Transverse colon (tissue), 4 donors: ENCODE results near the gene SRP68. TPM values are rescaled to one million over a fixed set of nuclear protein-coding genes. Genes with fewer than 3 reads are reported as not detected.
A peak's percentile ranks its signal among the peaks of the same experiment; 100 is the strongest.

Experiments used
- DNase-seq: peaks from one replicate; pipeline ENCODE4 v3.0.0-alpha.2; 2019
- H3K27ac ChIP-seq, 4 donors: fragments of 200-600 bp; sonication (generic); 2 replicates each; pipeline ENCODE4 v1.5.1; 2016 to 2018; ENCODE audit warnings: inconsistent platforms in 4 of 4
- H3K27me3 ChIP-seq: fragments of 200-600 bp; sonication (generic); 2 replicates; pipeline ENCODE4 v1.5.1; 2017; ENCODE audit warnings: inconsistent platforms
- H3K36me3 ChIP-seq, 4 donors: fragments of 200-600 bp; sonication (generic); 2 replicates each; pipeline ENCODE4 v1.5.1; 2017 to 2019; ENCODE audit warnings: inconsistent platforms in 4 of 4
- H3K4me1 ChIP-seq, 4 donors: fragments of 200-600 bp; sonication (generic); 2 replicates each; pipeline ENCODE4 v1.5.1; 2017 to 2020; ENCODE audit warnings: inconsistent platforms in 4 of 4
- H3K4me3 ChIP-seq, 4 donors: fragments of 200-600 bp; sonication (generic); 1 replicate in 1 of 4; 2 replicates in 3 of 4; pipeline versions ENCODE4 v1.5.1 to v1.6.1; 2017 to 2019; ENCODE audit warnings: inconsistent platforms in 4 of 4
- H3K9me3 ChIP-seq, 2 donors: fragments of 200-600 bp; sonication (generic); 2 replicates each; pipeline ENCODE4 v1.5.1; 2017 to 2019; ENCODE audit warnings: inconsistent platforms in 2 of 2
- EP300 ChIP-seq: sonication (generic); formaldehyde crosslinking; IDR thresholded peaks from one replicate; pipeline ENCODE4 v1.6.1; 2017; ENCODE audit warnings: antibody characterized with exemption, low read depth
- POLR2A ChIP-seq: fragments of 450-650 bp; IDR thresholded peaks from one replicate; pipeline ENCODE4 v1.6.1; 2016; ENCODE audit warnings: antibody characterized with exemption, mild to moderate bottlenecking, moderate library complexity
- POLR2AphosphoS5 ChIP-seq, 3 donors: sonication (generic); formaldehyde crosslinking; IDR thresholded peaks; one replicate each; pipeline ENCODE4 v1.6.1; 2016; ENCODE audit warnings: antibody characterized with exemption in 3 of 3
- WGBS, 2 donors: methylation state at CpG; one replicate each; pipeline ENCODE4 v1.1.5; 2018; ENCODE audit warnings: low coverage in 1 of 2; 5-methylcytosine and 5-hydroxymethylcytosine counted together
- in situ Hi-C, 4 donors: fragments of 200-750 bp; cut with MboI; loops; one replicate each; pipeline versions ENCODE4 v1.15.0 to v1.15.1; 2017; ENCODE audit warnings: low sequenced_read_pairs in 3 of 4, low pct_ligation_motif_present in 1 of 4, low pct_unique_long_range_greater_than_20kb in 1 of 4
- intact Hi-C: fragments of 100-400 bp; cut with DNase I; formaldehyde crosslinking; loops from one replicate; pipeline ENCODE4 v1.15.1; 2023; ENCODE audit warnings: low total_unique reads
- total RNA-seq, 4 donors: library from RNA; depleted of rRNA; stranded (reverse); fragments of >200 nt; gene quantifications; one replicate each; pipeline ENCODE4 v1.1.0, GENCODE V29; 2016
- TF ChIP-seq, protein P1 (sequence below), 5 experiments: fragments of 200-600 bp in 3 of 5; fragments of 450-650 bp in 2 of 5; sonication (generic) in 3 of 5; IDR thresholded peaks; 1 replicate in 2 of 5; 2 replicates in 3 of 5; pipeline ENCODE4 v1.5.1; 2016 to 2017; ENCODE audit warnings: antibody characterized with exemption in 5 of 5, inconsistent platforms in 3 of 5, mild to moderate bottlenecking in 2 of 5, moderate library complexity in 1 of 5

The SRP68 gene
- total RNA-seq, 4 donors from 2014 or later = 11.6 to 44.8 (median 30.4) TPM

DNA sequence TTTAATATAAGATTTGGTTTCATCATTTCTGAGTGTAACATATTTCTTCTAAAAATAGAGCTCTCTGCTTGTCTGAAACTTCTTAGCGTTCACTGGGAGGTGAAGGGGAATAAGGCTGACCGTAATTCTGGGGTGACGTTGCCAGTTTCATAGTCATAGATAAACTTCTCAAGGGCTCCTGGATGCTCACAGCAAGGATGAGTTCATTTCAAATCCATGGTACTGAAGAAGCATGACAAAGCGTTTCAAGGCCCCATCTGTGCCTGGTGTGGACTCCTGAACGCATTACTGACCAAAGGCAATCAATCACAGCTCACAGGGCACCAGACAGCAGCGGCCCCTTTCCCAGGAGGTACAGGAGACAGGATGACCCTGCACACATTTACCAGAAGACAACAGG, 33.2 kb downstream of the SRP68 start:
- peak overlapping the region; percentile 71 to 90 (median 80) for H3K27ac ChIP-seq
- 74% methylated on average over 6 of the region's 6 CpGs; no CpG with 5 or more reads in 1 of the 2 donors for WGBS, 2 donors

DNA sequence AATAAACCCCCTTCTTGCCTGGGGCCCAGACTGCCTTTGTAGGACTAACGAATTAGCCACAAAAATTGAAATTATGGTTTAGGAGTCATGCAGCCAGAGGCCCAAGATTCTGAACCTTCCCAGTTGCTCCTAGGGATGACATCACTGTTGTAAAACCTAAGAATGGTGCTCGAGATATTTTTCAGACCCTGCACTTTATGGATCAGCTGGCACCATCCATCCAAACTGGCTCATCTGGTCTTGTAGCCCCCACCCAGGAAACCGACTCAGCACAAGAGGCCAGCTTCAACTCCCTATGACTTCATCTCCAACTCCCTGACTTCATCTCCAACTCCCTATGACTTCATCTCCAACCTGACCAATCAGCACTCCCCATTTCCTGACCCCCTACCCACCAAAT, 34.3 kb downstream of the SRP68 start:
- Histone ChIP-seq H3K9me3 (no peaks in the 10 kb centered on the region), H3K27ac (peak overlapping the region; percentile 71 to 90 (median 80)), H3K4me1 (peaks cover 0 to 16% (median 12%) of the 10 kb centered on the region in 4 donors), H3K27me3 (no peaks in the 10 kb centered on the region), H3K36me3 (peaks cover 0 to 36% (median 14%) of the 10 kb centered on the region in 4 donors), H3K4me3 (no peak overlapping the region)
- intact Hi-C loops = no loop called here
- 62% methylated on average over 3 of the region's 3 CpGs; no CpG with 5 or more reads in 1 of the 2 donors for WGBS, 2 donors
- TF ChIP-seq POLR2A = no peak
- no peak for TF ChIP-seq POLR2AphosphoS5 (IDR thresholded peaks at IDR 0.05)
- TF ChIP-seq, protein P1, sequence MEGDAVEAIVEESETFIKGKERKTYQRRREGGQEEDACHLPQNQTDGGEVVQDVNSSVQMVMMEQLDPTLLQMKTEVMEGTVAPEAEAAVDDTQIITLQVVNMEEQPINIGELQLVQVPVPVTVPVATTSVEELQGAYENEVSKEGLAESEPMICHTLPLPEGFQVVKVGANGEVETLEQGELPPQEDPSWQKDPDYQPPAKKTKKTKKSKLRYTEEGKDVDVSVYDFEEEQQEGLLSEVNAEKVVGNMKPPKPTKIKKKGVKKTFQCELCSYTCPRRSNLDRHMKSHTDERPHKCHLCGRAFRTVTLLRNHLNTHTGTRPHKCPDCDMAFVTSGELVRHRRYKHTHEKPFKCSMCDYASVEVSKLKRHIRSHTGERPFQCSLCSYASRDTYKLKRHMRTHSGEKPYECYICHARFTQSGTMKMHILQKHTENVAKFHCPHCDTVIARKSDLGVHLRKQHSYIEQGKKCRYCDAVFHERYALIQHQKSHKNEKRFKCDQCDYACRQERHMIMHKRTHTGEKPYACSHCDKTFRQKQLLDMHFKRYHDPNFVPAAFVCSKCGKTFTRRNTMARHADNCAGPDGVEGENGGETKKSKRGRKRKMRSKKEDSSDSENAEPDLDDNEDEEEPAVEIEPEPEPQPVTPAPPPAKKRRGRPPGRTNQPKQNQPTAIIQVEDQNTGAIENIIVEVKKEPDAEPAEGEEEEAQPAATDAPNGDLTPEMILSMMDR (IDR thresholded peaks at IDR 0.05) = no peak
- no peak for DNase-seq
- in situ Hi-C loops = no loop called here

More for the DNA sequence above, 33.2 kb downstream of the SRP68 start:
- intact Hi-C loops = no loop called here
- no peak for DNase-seq
- Histone ChIP-seq H3K27me3 (no peaks in the 10 kb centered on the region), H3K36me3 (peaks cover 0 to 47% (median 20%) of the 10 kb centered on the region in 4 donors), H3K9me3 (no peaks in the 10 kb centered on the region), H3K4me3 (no peak overlapping the region), H3K4me1 (peaks cover 0 to 16% (median 9%) of the 10 kb centered on the region in 4 donors)
- in situ Hi-C loops = no loop called here
- TF ChIP-seq, protein P1 (IDR thresholded peaks at IDR 0.05) = no peak
- TF ChIP-seq POLR2AphosphoS5 (IDR thresholded peaks at IDR 0.05) (peak in 2 of 3 donors; percentile 51 to 52), POLR2A (no peak), EP300 (peak; percentile 2)

DNA sequence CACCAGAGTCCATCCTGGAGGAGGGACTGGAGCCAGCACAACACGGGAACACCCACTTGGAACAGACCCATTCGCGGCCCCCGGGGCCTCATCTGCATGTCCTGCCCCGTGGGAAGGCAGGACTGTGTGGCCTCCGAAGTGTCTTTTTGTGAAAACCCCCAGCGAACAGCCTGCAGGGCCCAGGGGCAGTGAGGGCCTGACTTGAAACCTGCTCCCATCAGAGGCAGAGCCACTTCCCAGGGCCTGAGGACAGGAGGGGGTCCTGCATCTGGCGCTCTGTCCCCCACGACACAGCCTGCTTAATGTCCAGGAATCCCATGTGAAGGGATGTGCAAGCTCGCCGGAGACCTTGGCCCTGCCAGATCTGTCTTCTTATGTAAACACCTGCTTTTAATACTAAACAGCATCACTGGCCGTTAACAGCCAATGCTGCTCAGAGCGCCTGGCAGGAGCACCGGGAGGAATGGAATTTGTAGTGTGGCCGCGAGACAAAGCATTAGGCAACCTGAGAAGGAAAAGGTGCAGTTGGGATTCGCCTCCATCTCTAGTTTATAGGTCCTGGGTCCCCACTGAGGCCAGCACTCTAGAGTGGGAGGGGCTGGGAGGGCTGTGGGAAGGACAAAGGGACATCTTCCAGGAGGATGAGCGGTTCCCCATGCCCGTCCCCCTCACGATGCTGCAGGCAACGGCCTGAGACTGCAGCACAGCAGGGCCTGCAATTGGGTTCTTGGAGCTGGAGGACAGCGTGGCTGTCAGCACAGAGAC, 35.6 kb downstream of the SRP68 start:
- no peaks in the 10 kb centered on the region for H3K27me3 ChIP-seq
- peak; percentile 41 for DNase-seq
- H3K4me1 ChIP-seq = peaks cover 6 to 17% (median 13%) of the 10 kb centered on the region in 4 donors
- H3K27ac ChIP-seq = peak overlapping the region; percentile 71 to 90 (median 80)
- TF ChIP-seq EP300 (peak; percentile 88), POLR2AphosphoS5 (IDR thresholded peaks at IDR 0.05) (peak; percentile 93 to 97 (median 93)), POLR2A (no peak)
- TF ChIP-seq, protein P1 (IDR thresholded peaks at IDR 0.05) = no peak
- 67 to 80% methylated on average over 1 to 21 of the region's 22 CpGs for WGBS, 2 donors
- H3K36me3 ChIP-seq = peaks cover 0 to 23% (median 8%) of the 10 kb centered on the region in 4 donors
- intact Hi-C loops = no loop called here
- in situ Hi-C loops = no loop called here
- no peaks in the 10 kb centered on the region for H3K9me3 ChIP-seq
- H3K4me3 ChIP-seq = no peak overlapping the region

DNA sequence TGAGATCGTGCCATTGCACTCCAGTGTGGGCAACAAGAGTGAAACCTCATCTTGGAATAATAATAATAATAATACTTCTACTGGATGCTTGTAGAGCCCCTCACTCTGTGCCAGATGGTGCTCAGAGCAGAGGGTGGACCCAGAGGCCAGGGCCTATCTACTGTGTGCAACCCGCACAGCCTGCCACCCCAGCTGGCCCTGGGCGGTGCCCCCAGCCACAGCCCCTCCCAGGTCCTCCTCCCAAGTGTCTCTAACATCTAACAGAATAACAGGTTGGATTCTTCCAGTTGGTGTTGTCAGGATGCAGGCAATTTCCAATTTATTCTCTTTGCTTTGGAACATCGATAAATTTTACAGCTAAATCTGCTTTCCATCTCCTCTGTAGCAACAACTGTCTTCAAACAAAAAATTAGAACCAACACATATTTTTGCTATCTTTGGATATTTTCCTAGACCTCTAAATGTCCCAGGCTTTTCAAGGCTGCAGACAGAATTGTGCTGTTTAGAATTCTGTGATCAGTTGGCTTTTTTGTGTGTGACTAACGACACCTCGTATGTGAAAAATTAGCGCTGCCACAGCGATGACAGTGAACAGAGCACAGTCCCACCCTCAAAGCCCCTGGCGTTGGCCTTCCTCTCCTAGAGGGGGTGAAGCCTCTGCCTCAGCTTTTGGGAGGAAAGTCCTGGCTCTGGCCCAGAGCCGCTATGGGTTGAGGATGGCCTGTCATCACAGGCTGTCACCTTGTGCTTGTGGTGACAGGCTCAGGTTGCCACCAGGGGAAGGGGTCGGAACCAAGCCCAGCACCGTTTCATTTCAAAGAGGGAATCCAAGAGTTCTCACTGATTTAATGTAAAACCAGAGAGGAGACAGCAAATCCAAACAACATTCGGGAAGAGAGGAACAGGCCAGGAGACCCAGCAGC, 37.6 kb downstream of the SRP68 start:
- in situ Hi-C loops = no loop called here
- H3K27ac ChIP-seq = peak overlapping the region; percentile 71 to 90 (median 80)

More for the DNA sequence above, 37.6 kb downstream of the SRP68 start:
- 78 to 86% methylated on average over 4 to 13 of the region's 13 CpGs for WGBS, 2 donors
- H3K4me3 ChIP-seq = no peak overlapping the region
- no peak for DNase-seq
- intact Hi-C loops = no loop called here
- TF ChIP-seq POLR2A (no peak), EP300 (peak; percentile 20), POLR2AphosphoS5 (IDR thresholded peaks at IDR 0.05) (peak in 2 of 3 donors; percentile 75 to 78)
- peaks cover 10 to 23% (median 15%) of the 10 kb centered on the region in 4 donors for H3K4me1 ChIP-seq
- no peaks in the 10 kb centered on the region for H3K9me3 ChIP-seq
- H3K36me3 ChIP-seq = peaks cover 0 to 6% (median 2%) of the 10 kb centered on the region in 4 donors
- H3K27me3 ChIP-seq = no peaks in the 10 kb centered on the region
